Ammon's horn (tissue), 1 donor: ENCODE results near the gene SLC30A7.
"Not testable (repeated sequence)": the region's sequence is repeated elsewhere in the genome, so short reads cannot be mapped to it uniquely, and the experiment has no call there.

Experiments
- DNase-seq: peaks from one replicate; pipeline ENCODE4 v3.0.0-alpha.2; 2016; ENCODE audit warnings: low spot score

The SLC30A7 gene

DNA sequence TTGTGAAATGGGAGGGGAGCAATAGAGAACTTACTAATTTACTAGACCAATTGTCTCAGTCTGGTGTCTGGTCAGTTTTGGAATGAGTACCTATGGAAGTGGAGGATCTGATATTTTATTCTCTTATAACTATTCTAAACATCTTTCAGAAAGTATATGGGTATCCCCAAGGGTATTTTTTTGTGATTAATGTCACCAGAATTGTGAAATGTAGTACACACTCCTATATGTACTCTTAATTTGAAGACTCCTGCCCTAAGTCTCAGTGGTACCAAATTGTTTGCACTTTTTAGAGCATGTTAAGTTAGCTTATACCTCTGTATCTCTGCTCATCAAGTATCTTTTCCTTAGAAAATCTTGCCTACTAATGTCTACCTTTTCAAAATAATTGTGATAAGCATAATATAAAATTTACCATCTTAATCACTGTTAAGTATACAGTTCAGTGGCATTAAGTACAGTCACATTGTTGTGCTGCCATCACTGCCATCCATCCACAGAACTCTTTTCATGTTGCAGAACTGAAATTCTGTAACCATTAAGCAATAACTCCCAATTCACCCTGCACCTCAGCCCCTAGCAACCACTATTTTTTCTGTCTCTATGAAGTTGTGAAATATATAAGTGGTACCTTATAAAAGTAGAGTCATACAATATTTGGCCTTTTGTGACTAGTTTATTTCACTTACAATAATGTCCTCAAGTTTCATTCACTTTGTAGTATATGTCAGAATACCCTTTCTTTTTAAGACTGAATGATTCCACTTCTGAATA is 40.5 kb downstream of the SLC30A7 start:
- no peak for DNase-seq

- no peak for DNase-seq
Observed at GRCh38 chr1:100941098-100941527, 45.2 kb downstream of the SLC30A7 start.

- DNase-seq = no peak
Observed at GRCh38 chr1:100941580-100942216, 45.8 kb downstream of the SLC30A7 start.

GRCh38 chr1:100942304-100943046 is 46.6 kb downstream of the SLC30A7 start:
- DNase-seq = no peak

- DNase-seq = no peak
Observed at GRCh38 chr1:100943533-100943932, 47.6 kb downstream of the SLC30A7 start.

DNA sequence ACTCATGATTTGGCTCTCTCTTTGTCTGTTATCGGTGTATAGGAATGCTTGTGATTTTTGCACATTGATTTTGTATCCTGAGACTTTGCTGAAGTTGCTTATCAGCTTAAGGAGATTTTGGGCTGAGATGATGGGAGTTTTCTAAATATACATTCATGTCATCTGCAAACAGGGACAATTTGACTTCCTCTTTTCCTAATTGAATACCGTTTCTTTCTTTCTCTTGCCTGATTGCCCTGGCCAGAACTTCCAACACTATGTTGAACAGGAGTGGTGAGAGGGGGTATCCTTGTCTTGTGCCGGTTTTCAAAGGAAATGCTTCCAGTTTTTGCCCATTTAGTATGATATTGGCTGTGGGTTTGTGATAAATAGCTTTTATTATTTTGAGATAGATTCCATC is 50.2 kb downstream of the SLC30A7 start:
- DNase-seq = not testable (repeated sequence)

- not testable (repeated sequence) for DNase-seq
Observed at GRCh38 chr1:100947816-100948215, 51.9 kb downstream of the SLC30A7 start.

DNA sequence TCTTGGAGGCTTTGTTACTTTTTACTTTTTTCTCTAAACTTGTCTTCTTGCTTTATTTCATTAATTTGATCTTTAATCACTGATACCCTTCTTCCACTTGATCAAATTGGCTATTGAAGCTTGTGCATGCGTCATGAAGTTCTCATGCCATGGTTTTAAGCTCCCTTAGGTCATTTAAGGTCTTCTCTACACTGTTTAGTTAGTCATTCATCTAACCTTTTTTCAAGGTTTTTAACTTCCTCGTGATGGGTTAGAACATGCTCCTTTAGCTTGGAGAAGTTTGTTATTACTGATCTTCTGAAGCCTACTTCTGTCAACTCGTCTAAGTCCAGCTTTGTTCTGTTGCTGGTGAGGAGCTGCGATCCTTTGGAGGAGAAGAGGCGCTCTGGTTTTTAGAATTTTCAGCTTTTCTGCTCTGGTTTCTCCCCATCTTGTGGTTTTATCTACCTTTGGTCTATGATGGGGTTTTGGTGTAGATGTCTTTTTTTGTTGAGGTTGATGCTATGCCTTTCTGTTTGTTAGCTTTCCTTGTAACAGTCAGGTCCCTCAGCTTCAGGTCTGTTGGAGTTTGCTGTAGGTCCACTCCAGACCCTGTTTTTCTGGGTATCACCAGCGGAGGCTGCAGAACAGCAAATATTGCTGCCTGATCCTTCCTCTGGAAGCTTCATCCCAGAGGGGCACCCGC is 53.0 kb downstream of the SLC30A7 start:
- DNase-seq = not testable (repeated sequence)

GRCh38 chr1:100949515-100950158 is 53.7 kb downstream of the SLC30A7 start:
- not testable (repeated sequence) for DNase-seq

- DNase-seq = no peak
Observed at GRCh38 chr1:100950337-100950736, 54.4 kb downstream of the SLC30A7 start.

DNA sequence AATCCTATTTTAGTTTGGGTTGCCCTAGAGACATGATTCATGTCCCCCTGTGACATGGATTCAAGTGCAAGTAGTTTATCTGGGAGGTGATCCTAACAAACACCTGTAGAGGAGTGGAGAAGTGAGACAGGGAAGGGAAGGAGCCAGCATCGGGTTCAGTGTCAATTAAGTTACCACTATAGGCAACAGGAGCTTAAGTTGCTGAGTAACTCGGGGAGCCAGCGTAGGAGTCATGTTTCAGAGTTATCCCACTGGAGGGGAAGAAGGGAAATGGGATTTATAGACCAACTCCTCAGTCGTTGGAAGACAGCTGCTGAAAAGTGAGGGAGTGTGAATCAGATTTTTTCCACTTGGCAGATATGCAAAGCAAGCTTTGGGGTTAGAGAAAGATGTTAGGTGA is 54.9 kb downstream of the SLC30A7 start:
- DNase-seq = no peak

DNA sequence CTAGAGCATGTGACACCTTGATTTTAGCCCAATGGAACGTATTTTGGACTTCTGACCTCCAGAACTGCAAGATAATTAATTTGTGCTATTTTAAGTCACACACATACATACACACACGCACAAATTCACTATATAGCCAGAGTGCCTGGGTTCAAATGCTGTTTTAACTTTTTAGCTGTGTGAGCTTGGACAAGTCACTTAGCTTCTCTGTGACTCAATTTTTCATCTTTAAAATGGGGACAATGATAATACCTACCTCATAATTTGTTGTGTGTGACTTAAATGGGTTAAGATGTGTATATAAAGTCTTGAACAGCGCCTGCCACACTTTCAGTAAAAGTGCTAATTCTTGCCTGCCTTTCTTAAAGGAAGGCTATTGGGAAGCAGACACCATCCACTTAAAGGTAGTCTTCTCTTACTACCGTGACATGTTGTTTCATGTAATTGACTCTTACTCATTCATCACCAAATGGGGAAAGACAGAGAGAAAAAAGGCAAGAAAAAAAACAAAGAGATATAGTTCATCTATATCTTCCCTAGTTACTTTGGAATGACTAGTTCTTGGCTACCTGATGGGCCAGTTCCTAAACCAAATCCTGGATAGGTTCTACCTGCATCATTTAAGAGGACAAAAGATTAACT is 56.3 kb downstream of the SLC30A7 start:
- no peak for DNase-seq

- not testable (repeated sequence) for DNase-seq
Observed at GRCh38 chr1:100952970-100953369, 57.1 kb downstream of the SLC30A7 start.

- DNase-seq = no peak
Observed at GRCh38 chr1:100953960-100954730, 58.3 kb downstream of the SLC30A7 start.

DNA sequence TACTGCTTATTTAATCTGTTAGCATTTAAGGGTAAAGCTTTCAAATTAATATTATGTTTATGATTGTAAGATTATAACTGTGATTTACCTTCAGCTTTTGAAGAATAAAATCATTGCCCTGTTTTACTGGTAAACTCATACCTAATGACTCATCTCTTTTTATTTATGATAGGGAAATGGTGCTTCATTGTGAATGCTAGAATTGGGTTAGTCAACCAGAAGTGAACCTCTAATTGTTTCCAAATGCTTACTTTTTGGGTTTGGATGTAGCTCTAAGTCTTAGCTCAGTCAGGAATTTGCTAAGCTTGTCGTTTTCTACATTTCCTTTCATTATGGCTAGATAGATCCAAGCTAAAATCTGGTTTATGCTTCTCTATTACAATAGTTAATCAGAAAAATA is 59.4 kb downstream of the SLC30A7 start:
- no peak for DNase-seq

- DNase-seq = no peak
Observed at GRCh38 chr1:100959502-100960060, 63.7 kb downstream of the SLC30A7 start.

DNA sequence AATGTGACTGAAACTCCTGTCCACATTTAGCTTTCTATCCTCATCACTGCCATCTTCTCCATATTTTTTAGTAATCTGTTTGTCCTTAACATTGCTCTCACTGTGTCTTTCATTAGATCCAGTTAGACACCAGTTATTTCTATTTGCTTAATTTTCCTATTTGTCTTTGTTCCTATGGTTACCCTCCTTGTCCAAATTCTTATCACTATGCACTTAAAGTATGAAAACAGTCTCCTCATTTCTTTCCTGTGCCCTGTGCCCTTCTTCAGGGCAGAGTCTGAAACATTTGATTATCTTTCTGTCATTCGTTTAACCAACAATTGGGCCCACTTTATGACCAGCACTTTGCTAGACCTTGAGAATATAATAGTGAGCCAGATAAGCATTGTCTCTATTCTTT is 64.2 kb downstream of the SLC30A7 start:
- DNase-seq = no peak

- DNase-seq = no peak
Observed at GRCh38 chr1:100968621-100969020, 72.7 kb downstream of the SLC30A7 start.

GRCh38 chr1:100969327-100969726 is 73.4 kb downstream of the SLC30A7 start:
- DNase-seq = no peak

GRCh38 chr1:100971021-100971420 is 75.1 kb downstream of the SLC30A7 start:
- no peak for DNase-seq
